GM18505 (cell line): Measurements from ENCODE around the gene FBXW7.
"Not testable (repeated sequence)": the region's sequence is repeated elsewhere in the genome, so short reads cannot be mapped to it uniquely, and the experiment has no call there.

Experiments
- ATAC-seq: cut with Tn5 transposase; IDR thresholded peaks from one replicate; pipeline ENCODE4 v1.9.1; 2021; ENCODE audit not compliant: unreplicated experiment
- POLR2A ChIP-seq: IDR thresholded peaks from 4 replicates; pipeline ENCODE4 v1.6.1; 2011; ENCODE audit warnings: borderline replicate concordance; ENCODE audit not compliant: insufficient read depth, insufficient read length; ENCODE audit errors: extremely low read depth

The FBXW7 gene

DNA sequence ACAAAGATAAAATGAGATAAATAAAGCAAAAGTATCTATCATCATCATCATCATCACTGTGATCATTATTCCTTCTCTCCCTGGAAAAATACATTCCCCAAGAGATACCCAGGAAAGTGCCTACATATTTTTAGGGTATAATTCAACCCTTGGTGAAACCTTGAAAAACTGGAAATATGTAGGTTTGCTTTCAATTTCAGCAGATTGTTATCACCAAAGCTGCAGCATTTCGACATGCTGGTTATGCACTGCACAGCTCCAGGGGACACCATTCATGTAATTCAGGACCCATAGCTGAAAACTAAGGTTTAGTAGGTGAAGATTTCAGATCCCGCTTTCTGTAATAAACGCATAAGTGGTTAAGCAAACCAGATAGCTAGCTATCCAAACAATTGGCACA, 28.4 kb upstream of the FBXW7 start:
- ATAC-seq: no peak
- TF ChIP-seq POLR2A: no peak

GRCh38 chr4:152563209-152563608, 27.3 kb upstream of the FBXW7 start:
- TF ChIP-seq POLR2A: no peak
- ATAC-seq: no peak

DNA sequence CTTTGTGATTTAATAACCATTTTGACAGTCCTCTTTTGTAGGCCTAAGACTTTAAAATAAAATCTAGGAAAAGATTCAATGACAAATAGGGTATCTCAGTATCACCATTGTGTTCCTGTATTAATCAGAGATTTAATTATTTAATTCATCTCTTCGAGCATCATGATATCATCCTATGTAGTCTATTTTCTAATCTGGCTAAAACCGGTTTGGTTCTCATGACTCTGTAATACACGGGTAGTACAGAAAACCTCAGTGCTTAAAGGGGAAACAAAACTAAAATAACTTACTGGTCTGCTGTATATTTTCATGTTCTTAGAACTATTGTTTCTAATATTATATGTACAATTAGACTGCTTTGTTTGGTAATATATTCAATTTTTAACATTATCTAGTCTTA, 23.7 kb upstream of the FBXW7 start:
- TF ChIP-seq POLR2A: no peak
- peak; percentile 40 for ATAC-seq

GRCh38 chr4:152558396-152558795, 22.5 kb upstream of the FBXW7 start:
- ATAC-seq: no peak
- no peak for TF ChIP-seq POLR2A

DNA sequence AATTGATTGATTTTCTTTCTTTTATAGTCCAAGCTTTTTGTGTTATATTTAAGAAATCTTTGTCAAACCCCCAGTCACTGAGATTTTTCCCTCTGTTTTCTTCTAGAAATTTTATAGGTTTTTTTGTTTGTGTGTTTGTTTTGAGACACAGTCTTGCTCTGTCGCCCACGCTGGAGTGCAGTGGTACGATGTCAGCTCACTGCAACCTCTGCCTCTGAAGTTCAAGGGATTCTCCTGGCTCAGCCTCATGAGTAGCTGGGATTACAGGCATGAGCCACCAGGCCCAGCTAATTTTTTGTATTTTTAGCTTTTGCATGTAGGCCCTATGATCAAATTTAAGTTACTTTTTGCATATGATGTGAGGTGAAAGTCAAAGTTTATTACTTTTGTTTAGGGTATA, 20.9 kb upstream of the FBXW7 start:
- no peak for TF ChIP-seq POLR2A
- ATAC-seq: no peak

GRCh38 chr4:152556283-152556682, 20.4 kb upstream of the FBXW7 start:
- TF ChIP-seq POLR2A: no peak
- no peak for ATAC-seq

- ATAC-seq: no peak
- no peak for TF ChIP-seq POLR2A
These were observed 18.9 kb upstream of the FBXW7 start for GRCh38 chr4:152554742-152555141.

- ATAC-seq: not testable (repeated sequence)
These were observed 14.8 kb upstream of the FBXW7 start for GRCh38 chr4:152550687-152551086.

GRCh38 chr4:152545088-152545487, 9.2 kb upstream of the FBXW7 start:
- TF ChIP-seq POLR2A: no peak
- no peak for ATAC-seq

GRCh38 chr4:152544533-152544932, 8.6 kb upstream of the FBXW7 start:
- ATAC-seq: not testable (repeated sequence)

GRCh38 chr4:152540941-152541340, 5.0 kb upstream of the FBXW7 start:
- TF ChIP-seq POLR2A: no peak
- ATAC-seq: no peak

DNA sequence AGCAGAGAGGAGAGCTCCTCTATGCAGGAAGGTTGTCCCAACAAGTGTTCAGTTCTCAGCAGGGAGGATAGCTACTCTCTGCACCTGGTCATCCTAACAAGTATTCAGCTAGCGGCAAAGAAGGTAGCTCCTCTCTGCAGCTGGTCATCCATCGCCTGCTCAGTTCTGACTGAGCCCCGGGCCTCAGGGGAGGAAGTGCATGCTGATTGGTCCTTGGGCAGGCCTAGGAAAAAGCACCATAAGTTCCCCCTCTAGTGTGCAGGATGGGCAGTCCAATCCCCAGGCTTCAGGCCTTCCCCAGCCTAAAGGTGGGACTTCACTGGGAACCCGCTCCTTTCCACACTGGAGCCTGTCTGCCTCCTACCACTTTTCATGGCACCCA, 4.4 kb upstream of the FBXW7 start:
- ATAC-seq: no peak
- TF ChIP-seq POLR2A: peak; percentile 49

GRCh38 chr4:152539556-152540292, 3.8 kb upstream of the FBXW7 start:
- TF ChIP-seq POLR2A: no peak
- ATAC-seq: no peak

- ATAC-seq: no peak
- TF ChIP-seq POLR2A: no peak
These were observed 2.0 kb upstream of the FBXW7 start for GRCh38 chr4:152537881-152538280.
